CD4-positive, alpha-beta T cell (primary cell): Measurements from ENCODE around the gene ASPA. TPM values are rescaled to one million over a fixed set of nuclear protein-coding genes. Genes with fewer than 3 reads are reported as not detected.

Experiments used
- ATAC-seq: fragments of 200-7000 bp; cut with Tn5 transposase; one replicate; pipeline ENCODE4 v1.10.0; 2022; ENCODE audit warnings: mild to moderate bottlenecking; ENCODE audit not compliant: poor library complexity
- CTCF ChIA-PET: fragments of 350-600 bp; sonication (Branson Sonifier 250); formaldehyde crosslinking; loops from one replicate; lab custom pipeline; 2021; ENCODE audit warnings: antibody characterized with exemption, inconsistent platforms; lab: Charles Lee
- POLR2A ChIA-PET: fragments of 350-600 bp; sonication (Branson Sonifier 250); formaldehyde crosslinking; loops from one replicate; lab custom pipeline; 2021; ENCODE audit warnings: antibody characterized with exemption, inconsistent platforms; lab: Charles Lee
- DNase-seq, 14 experiments: peaks; one replicate each; pipeline ENCODE4 v3.0.0-alpha.2; 2013 to 2020; ENCODE audit warnings: mixed read lengths in 2 of 14
- H3K27ac ChIP-seq, 2 donors: one replicate each; pipeline versions ENCODE4 v1.5.1 to v1.7.0; 2013; ENCODE audit warnings: low read length in 2 of 2, low read depth in 1 of 2, mild to moderate bottlenecking in 1 of 2
- H3K27me3 ChIP-seq, 2 experiments: 1 replicate in 1 of 2; 2 replicates in 1 of 2; pipeline versions ENCODE4 v1.6.1 to v1.7.0; 2013; ENCODE audit warnings: low read length in 2 of 2, control low read depth in 1 of 2, mild to moderate bottlenecking in 1 of 2, moderate library complexity in 1 of 2; ENCODE audit not compliant: insufficient read depth in 2 of 2, control insufficient read depth in 1 of 2
- H3K36me3 ChIP-seq: one replicate; pipeline ENCODE4 v1.6.1; 2013; ENCODE audit warnings: low read length, control low read depth; ENCODE audit not compliant: insufficient read depth
- H3K4me1 ChIP-seq: one replicate; pipeline ENCODE4 v1.6.1; 2013; ENCODE audit warnings: low read length, control low read depth; ENCODE audit not compliant: insufficient read depth
- H3K4me3 ChIP-seq: one replicate; pipeline ENCODE4 v1.5.1; 2013; ENCODE audit warnings: mild to moderate bottlenecking, low read length, moderate library complexity
- H3K9me3 ChIP-seq, 2 experiments: 1 replicate in 1 of 2; 2 replicates in 1 of 2; pipeline versions ENCODE4 v1.6.1 to v1.7.0; 2013; ENCODE audit warnings: low read length in 2 of 2, mild to moderate bottlenecking in 2 of 2, control low read depth in 1 of 2, moderate library complexity in 1 of 2; ENCODE audit not compliant: control insufficient read depth in 1 of 2, insufficient read depth in 1 of 2
- H3K27ac Mint-ChIP-seq: one replicate; pipeline ENCODE4 v1.8.0; 2020; ENCODE audit warnings: mixed read lengths
- H3K27me3 Mint-ChIP-seq: one replicate; pipeline ENCODE4 v1.8.0; 2021; ENCODE audit warnings: mixed read lengths
- H3K36me3 Mint-ChIP-seq: one replicate; pipeline ENCODE4 v1.8.0; 2021; ENCODE audit warnings: low read depth, mixed read lengths
- H3K4me1 Mint-ChIP-seq: one replicate; pipeline ENCODE4 v1.8.0; 2021; ENCODE audit warnings: low read depth, mixed read lengths
- H3K4me3 Mint-ChIP-seq: one replicate; pipeline ENCODE4 v1.8.0; 2020; ENCODE audit warnings: mild to moderate bottlenecking, mixed read lengths
- H3K9me3 Mint-ChIP-seq: one replicate; pipeline ENCODE4 v1.8.0; 2020; ENCODE audit warnings: mixed read lengths
- intact Hi-C, 2 experiments: fragments of 100-400 bp; cut with DNase I in 1 of 2; cut with micrococcal nuclease in 1 of 2; formaldehyde crosslinking; loops; one replicate each; pipeline versions ENCODE4 v1.15.1 to v1.9.0; 2023 to 2025; cut with DNase I, micrococcal nuclease
- total RNA-seq, 174 experiments: library from RNA in 2 of 174; stranded (reverse) in 2 of 174; gene quantifications; one replicate each; pipeline ENCODE4 v1.2.3 and lab custom pipeline; 2021 to 2026
- TF ChIP-seq, protein P1 (sequence below): fragments of 200-600 bp; IDR thresholded peaks from one replicate; pipeline ENCODE4 v1.8.0; 2022; ENCODE audit warnings: antibody characterized with exemption, mild to moderate bottlenecking

ASPA gene
- total RNA-seq, 2 experiments from 2014 or later = not detected

GRCh38 chr17:3543453-3543852, 67.7 kb downstream of the ASPA start:
- Histone ChIP-seq H3K4me3 (no peak overlapping the region), H3K36me3 (no peaks in the 10 kb centered on the region), H3K9me3 (no peaks in the 10 kb centered on the region), H3K27me3 (no peaks in the 10 kb centered on the region), H3K4me1 (no peaks in the 10 kb centered on the region), H3K27ac (no peak overlapping the region)
- Mint-ChIP-seq H3K27me3 (peaks cover 9% of the 10 kb centered on the region), H3K9me3 (no peaks in the 10 kb centered on the region), H3K36me3 (no peaks in the 10 kb centered on the region), H3K4me1 (no peaks in the 10 kb centered on the region), H3K4me3 (no peak overlapping the region), H3K27ac (no peak overlapping the region)
- TF ChIP-seq, protein P1, sequence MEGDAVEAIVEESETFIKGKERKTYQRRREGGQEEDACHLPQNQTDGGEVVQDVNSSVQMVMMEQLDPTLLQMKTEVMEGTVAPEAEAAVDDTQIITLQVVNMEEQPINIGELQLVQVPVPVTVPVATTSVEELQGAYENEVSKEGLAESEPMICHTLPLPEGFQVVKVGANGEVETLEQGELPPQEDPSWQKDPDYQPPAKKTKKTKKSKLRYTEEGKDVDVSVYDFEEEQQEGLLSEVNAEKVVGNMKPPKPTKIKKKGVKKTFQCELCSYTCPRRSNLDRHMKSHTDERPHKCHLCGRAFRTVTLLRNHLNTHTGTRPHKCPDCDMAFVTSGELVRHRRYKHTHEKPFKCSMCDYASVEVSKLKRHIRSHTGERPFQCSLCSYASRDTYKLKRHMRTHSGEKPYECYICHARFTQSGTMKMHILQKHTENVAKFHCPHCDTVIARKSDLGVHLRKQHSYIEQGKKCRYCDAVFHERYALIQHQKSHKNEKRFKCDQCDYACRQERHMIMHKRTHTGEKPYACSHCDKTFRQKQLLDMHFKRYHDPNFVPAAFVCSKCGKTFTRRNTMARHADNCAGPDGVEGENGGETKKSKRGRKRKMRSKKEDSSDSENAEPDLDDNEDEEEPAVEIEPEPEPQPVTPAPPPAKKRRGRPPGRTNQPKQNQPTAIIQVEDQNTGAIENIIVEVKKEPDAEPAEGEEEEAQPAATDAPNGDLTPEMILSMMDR = no peak
- DNase-seq = no peak
- ATAC-seq = no peak
- intact Hi-C loops = no loop called here
- POLR2A ChIA-PET = no interaction called here
- CTCF ChIA-PET = no interaction called here

- TF ChIP-seq, protein P1 = no peak
- Mint-ChIP-seq H3K9me3 (no peaks in the 10 kb centered on the region), H3K27me3 (peaks cover 9% of the 10 kb centered on the region), H3K4me3 (no peak overlapping the region), H3K27ac (no peak overlapping the region), H3K36me3 (no peaks in the 10 kb centered on the region), H3K4me1 (no peaks in the 10 kb centered on the region)
- Histone ChIP-seq H3K4me3 (no peak overlapping the region), H3K4me1 (no peaks in the 10 kb centered on the region), H3K27ac (no peak overlapping the region), H3K36me3 (no peaks in the 10 kb centered on the region), H3K9me3 (no peaks in the 10 kb centered on the region), H3K27me3 (no peaks in the 10 kb centered on the region)
- CTCF ChIA-PET = no interaction called here
- no peak for ATAC-seq
- intact Hi-C loops = no loop called here
- DNase-seq = no peak
- POLR2A ChIA-PET = no interaction called here
These were observed 68.6 kb downstream of the ASPA start for GRCh38 chr17:3544365-3544764.

DNA sequence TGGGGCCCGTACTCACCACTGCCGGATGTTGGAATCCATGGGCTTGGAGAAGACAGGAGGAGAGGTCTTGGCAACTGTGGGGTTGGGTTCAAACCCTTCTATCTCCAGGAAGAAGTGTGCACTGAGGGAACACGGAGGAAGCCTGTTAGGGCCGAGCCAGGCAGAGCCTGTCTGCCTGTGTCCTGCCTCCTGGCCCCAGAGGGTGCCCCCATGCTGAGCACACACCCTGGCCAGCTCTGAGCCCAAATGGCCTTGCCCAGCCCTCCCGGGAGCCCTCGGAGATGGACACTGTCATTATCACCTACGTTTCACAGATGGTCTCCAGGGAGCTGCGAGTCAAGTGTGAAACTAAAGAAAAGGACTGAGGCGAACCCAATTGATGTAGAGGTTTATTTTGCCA, 69.4 kb downstream of the ASPA start:
- Mint-ChIP-seq H3K27me3 (peaks cover 9% of the 10 kb centered on the region), H3K36me3 (no peaks in the 10 kb centered on the region), H3K27ac (no peak overlapping the region), H3K9me3 (no peaks in the 10 kb centered on the region), H3K4me1 (no peaks in the 10 kb centered on the region), H3K4me3 (no peak overlapping the region)
- ATAC-seq (no peak), DNase-seq (no peak)
- Histone ChIP-seq H3K27me3 (no peaks in the 10 kb centered on the region), H3K4me1 (no peaks in the 10 kb centered on the region), H3K36me3 (no peaks in the 10 kb centered on the region), H3K27ac (no peak overlapping the region), H3K4me3 (no peak overlapping the region), H3K9me3 (no peaks in the 10 kb centered on the region)
- CTCF ChIA-PET = no interaction called here
- TF ChIP-seq, protein P1 = no peak
- intact Hi-C loops = no loop called here
- POLR2A ChIA-PET = no interaction called here
